ENCODE results near the gene GLIPR1L2.
A peak's percentile ranks its signal among the peaks of the same experiment; 100 is the strongest.
"Not testable (repeated sequence)": the region's sequence is repeated elsewhere in the genome, so short reads cannot be mapped to it uniquely, and the experiment has no call there.

Gene GLIPR1L2

GRCh38 chr12:75428767-75429166 is 37.9 kb downstream of the GLIPR1L2 start:
- Histone ChIP-seq H3K4me2 (no peak overlapping the region), H3K27ac (no peak overlapping the region), H3K9me3 (peaks cover 31% of the 10 kb centered on the region), H3K4me3 (no peak overlapping the region), H3K36me3 (no peaks in the 10 kb centered on the region), H4K20me1 (no peaks in the 10 kb centered on the region), H3K9ac (no peak overlapping the region), H3K4me1 (no peaks in the 10 kb centered on the region), H3K27me3 (no peaks in the 10 kb centered on the region)
- TF ChIP-seq Cebpa-rat (IDR thresholded peaks at IDR 0.05): no peak

DNA sequence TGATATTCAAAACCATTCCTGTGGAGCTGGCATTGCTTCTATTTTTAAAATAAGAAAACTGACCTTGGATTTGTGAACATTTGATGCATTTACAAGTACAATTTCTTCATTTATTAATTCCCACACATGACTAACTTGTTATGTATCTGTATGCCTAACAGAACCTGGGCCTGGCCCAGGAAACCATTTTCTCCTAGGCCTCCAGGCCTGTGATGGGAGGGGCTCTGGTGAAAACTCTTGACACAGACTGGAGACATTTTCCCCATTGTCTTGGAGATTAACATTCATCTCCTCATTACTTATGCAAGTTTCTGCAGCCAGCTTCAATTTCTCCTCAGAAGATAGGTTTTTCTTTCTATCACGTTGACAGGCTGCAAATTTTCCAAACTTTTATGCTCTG is 42.0 kb downstream of the GLIPR1L2 start:
- Histone ChIP-seq H3K9ac (no peak overlapping the region), H4K20me1 (no peaks in the 10 kb centered on the region), H3K36me3 (no peaks in the 10 kb centered on the region), H3K27ac (no peak overlapping the region), H3K27me3 (no peaks in the 10 kb centered on the region), H3K4me3 (no peak overlapping the region), H3K9me3 (peaks cover 35% of the 10 kb centered on the region), H3K4me2 (no peak overlapping the region), H3K4me1 (0 out of 2 replicates have a peak, but pooled peaks cover under 1% of the 10 kb centered on the region)
- TF ChIP-seq Cebpa-rat (IDR thresholded peaks at IDR 0.05): no peak

GRCh38 chr12:75437564-75437963 is 46.7 kb downstream of the GLIPR1L2 start:
- Histone ChIP-seq H3K4me2 (no peak overlapping the region), H4K20me1 (no peaks in the 10 kb centered on the region), H3K9me3 (peaks cover 21% of the 10 kb centered on the region), H3K27ac (no peak overlapping the region), H3K4me3 (no peak overlapping the region), H3K36me3 (no peaks in the 10 kb centered on the region), H3K27me3 (no peaks in the 10 kb centered on the region), H3K4me1 (peaks cover 8% of the 10 kb centered on the region), H3K9ac (no peak overlapping the region)
- TF ChIP-seq Cebpa-rat (IDR thresholded peaks at IDR 0.05): no peak

DNA sequence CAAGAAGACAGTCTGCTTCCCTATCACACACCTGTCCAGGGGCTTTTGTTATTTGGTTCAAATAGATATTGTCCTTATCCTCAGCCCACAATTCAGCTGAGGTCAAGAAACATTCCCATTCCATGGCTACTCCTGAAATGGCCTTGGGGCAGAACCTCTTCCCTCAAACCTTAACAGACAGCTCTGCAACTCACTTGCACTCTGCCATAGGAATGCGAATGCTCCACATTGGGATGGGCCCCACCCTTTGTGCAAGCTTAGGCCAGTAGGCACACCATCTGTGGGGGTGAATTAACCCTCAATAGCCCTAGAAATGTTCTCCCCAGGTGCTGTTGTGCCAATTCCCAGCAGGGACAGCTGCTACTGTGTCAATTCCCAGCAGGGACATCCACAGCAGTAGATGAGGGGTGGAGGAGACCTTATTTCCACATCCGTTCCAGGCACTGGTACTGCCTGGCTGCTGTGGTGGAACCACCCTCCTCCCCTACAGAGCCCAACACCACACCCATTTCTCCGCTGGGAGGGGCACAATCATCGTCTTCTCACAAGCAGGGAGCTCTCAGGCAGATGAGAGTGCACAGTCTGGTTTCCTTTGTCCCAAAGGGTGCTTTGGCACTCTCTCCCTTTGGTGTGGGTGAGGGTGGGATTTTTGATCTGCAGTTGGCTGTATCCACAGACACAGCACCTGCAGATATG is 47.3 kb downstream of the GLIPR1L2 start:
- Histone ChIP-seq H3K9ac (no peak overlapping the region), H3K27me3 (no peaks in the 10 kb centered on the region), H3K27ac (no peak overlapping the region), H3K4me3 (no peak overlapping the region), H3K9me3 (peaks cover 21% of the 10 kb centered on the region), H3K4me1 (peaks cover 8% of the 10 kb centered on the region), H3K36me3 (no peaks in the 10 kb centered on the region), H4K20me1 (no peaks in the 10 kb centered on the region), H3K4me2 (0 out of 2 replicates have a peak overlapping the region, but pooled peaks have one; percentile 18)
- no peak for TF ChIP-seq Cebpa-rat (IDR thresholded peaks at IDR 0.05)

DNA sequence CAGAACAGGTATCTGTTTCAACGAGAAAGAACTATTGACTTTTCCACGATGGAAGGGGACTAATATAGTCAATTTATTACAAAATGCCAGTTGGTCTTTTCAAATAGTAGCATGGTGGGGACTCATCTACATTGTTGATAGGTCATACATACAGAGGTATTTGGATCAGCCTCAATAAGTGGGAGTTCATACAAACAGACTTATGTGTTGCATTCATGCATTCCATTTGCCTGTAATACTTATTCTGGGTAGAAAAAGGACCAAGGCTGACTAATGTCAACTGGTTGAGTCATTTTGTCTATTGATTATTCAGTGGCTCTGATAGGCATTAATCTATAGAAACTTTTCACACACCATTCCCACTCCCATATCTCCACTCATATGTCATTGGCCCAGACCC is 48.2 kb downstream of the GLIPR1L2 start:
- Histone ChIP-seq H3K27me3 (no peaks in the 10 kb centered on the region), H3K4me2 (no peak overlapping the region), H3K27ac (no peak overlapping the region), H3K9me3 (peaks cover 21% of the 10 kb centered on the region), H3K4me1 (peaks cover 8% of the 10 kb centered on the region), H4K20me1 (no peaks in the 10 kb centered on the region), H3K36me3 (no peaks in the 10 kb centered on the region), H3K9ac (no peak overlapping the region), H3K4me3 (no peak overlapping the region)
- no peak for TF ChIP-seq Cebpa-rat (IDR thresholded peaks at IDR 0.05)

- Histone ChIP-seq H3K9me3 (peaks cover 21% of the 10 kb centered on the region), H3K27me3 (no peaks in the 10 kb centered on the region), H3K27ac (no peak overlapping the region), H3K36me3 (no peaks in the 10 kb centered on the region), H4K20me1 (no peaks in the 10 kb centered on the region), H3K4me3 (no peak overlapping the region), H3K9ac (no peak overlapping the region), H3K4me2 (no peak overlapping the region), H3K4me1 (peaks cover 8% of the 10 kb centered on the region)
- TF ChIP-seq Cebpa-rat (IDR thresholded peaks at IDR 0.05): no peak
Observed at GRCh38 chr12:75439930-75440329, 49.0 kb downstream of the GLIPR1L2 start.

GRCh38 chr12:75441687-75442449 is 51.0 kb downstream of the GLIPR1L2 start:
- not testable (repeated sequence) for H3K27ac ChIP-seq, H3K4me3 ChIP-seq, H4K20me1 ChIP-seq, H3K27me3 ChIP-seq, H3K36me3 ChIP-seq, H3K4me2 ChIP-seq, H3K9ac ChIP-seq, H3K4me1 ChIP-seq
- peaks cover 14% of the 10 kb centered on the region for H3K9me3 ChIP-seq

GRCh38 chr12:75442454-75442853 is 51.6 kb downstream of the GLIPR1L2 start:
- not testable (repeated sequence) for H3K4me1 ChIP-seq, H3K9ac ChIP-seq, H3K4me3 ChIP-seq, H3K4me2 ChIP-seq, H3K36me3 ChIP-seq, H3K27me3 ChIP-seq, H4K20me1 ChIP-seq, H3K27ac ChIP-seq
- peaks cover 11% of the 10 kb centered on the region for H3K9me3 ChIP-seq

DNA sequence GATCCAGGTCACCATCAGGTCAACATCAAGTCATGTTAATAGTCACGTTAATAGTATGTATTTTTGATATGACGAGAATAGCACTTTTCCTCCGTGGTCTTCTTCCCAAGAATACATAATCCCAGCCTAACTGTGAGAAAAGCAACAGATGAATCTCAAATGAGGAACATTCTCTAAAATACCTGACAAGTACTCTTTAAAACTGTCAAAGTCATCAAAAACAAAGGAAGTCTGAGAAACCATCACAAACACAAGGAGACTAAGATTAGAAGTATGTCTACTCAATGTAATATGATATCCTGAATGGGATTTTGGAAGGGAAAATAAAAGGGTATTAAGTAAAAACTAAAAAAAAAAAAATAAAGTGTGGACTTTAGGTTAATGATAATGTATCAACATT is 52.8 kb downstream of the GLIPR1L2 start:
- Histone ChIP-seq H3K4me1 (peaks cover under 1% of the 10 kb centered on the region), H4K20me1 (no peaks in the 10 kb centered on the region), H3K4me3 (no peak overlapping the region), H3K36me3 (no peaks in the 10 kb centered on the region), H3K9me3 (no peaks in the 10 kb centered on the region), H3K4me2 (no peak overlapping the region), H3K9ac (no peak overlapping the region), H3K27ac (no peak overlapping the region), H3K27me3 (no peaks in the 10 kb centered on the region)
- TF ChIP-seq Cebpa-rat (IDR thresholded peaks at IDR 0.05): no peak

DNA sequence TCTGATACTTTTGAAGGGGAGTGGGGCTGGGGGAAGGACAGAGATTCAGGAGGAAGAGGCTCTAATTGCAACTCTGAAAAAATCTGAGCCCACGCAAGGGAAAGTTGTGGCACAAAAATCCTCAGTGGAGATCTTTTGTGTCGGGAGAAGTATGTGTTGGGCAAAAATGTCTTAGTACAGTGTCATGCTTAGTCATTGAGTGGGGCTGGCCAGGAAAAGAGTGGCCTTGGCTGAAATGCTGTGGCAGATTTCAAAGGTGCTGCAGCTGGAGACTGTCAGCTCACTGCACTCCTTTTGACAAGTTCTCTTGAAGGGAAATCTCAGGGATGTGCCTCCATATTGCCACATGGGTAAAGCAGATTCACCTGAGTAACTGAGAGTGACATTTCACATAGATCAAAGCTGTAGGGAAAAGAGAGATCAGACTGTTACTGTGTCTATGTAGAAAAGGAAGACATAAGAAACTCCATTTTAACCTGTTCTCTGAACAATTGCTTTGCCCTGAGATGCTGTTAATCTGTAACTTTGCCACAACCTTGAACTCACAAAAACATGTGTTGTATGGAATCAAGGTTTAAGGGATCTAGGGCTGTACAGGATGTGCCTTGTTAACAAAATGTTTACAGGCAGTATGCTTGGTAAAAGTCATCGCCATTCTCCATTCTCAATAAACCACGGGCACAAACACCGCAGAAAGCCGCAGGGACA is 53.7 kb downstream of the GLIPR1L2 start:
- no peak overlapping the region for H3K4me3 ChIP-seq
- TF ChIP-seq Cebpa-rat (IDR thresholded peaks at IDR 0.05): no peak
- no peak overlapping the region for H3K4me2 ChIP-seq
- H4K20me1 ChIP-seq: no peaks in the 10 kb centered on the region
- no peaks in the 10 kb centered on the region for H3K9me3 ChIP-seq
- H3K36me3 ChIP-seq: no peaks in the 10 kb centered on the region
- H3K27me3 ChIP-seq: no peaks in the 10 kb centered on the region
- no peak overlapping the region for H3K9ac ChIP-seq
- H3K27ac ChIP-seq: no peak overlapping the region
- no peaks in the 10 kb centered on the region for H3K4me1 ChIP-seq

DNA sequence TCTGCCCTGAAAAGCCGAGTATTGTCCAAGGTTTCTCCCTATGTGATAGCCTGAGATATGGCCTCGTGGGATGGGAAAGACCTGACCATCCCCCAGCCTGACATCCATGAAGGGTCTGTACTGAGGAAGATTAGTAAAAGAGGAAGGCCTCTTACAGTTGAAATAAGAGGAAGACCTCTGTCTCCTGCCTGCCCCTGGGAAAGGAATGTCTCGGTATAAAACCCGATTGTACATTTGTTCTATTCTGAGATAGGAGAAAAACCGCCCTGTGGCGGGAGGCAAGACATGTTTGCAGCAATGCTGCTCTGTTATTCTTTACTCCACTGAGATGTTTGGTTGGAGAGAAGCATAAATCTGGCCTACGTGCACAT is 54.2 kb downstream of the GLIPR1L2 start:
- H3K9ac ChIP-seq, H3K4me1 ChIP-seq, H3K4me3 ChIP-seq, H3K9me3 ChIP-seq, H3K4me2 ChIP-seq, H3K36me3 ChIP-seq, H3K27me3 ChIP-seq, H4K20me1 ChIP-seq, H3K27ac ChIP-seq: not testable (repeated sequence)
